HL-60 (cell line): ENCODE measurements around the gene CACNG6.

Source experiments
- GABPA ChIP-seq: IDR thresholded peaks from 2 replicates; pipeline ENCODE4 v1.6.1; 2012; ENCODE audit warnings: low read depth
- POLR2AphosphoS5 ChIP-seq: IDR thresholded peaks from 2 replicates; pipeline ENCODE4 v1.6.1; 2012; ENCODE audit warnings: low read depth
- REST ChIP-seq: IDR thresholded peaks from 2 replicates; pipeline ENCODE4 v1.6.1; 2012; ENCODE audit warnings: low read depth; ENCODE audit not compliant: insufficient replicate concordance
- SPI1 ChIP-seq: IDR thresholded peaks from 2 replicates; pipeline ENCODE4 v1.6.1; 2012; ENCODE audit warnings: low read depth, mild to moderate bottlenecking, borderline replicate concordance
- TF ChIP-seq, protein P1 (sequence below): IDR thresholded peaks from one replicate; pipeline ENCODE4 v1.5.1; 2011; ENCODE audit warnings: low read length, control low read depth, inconsistent platforms; ENCODE audit not compliant: insufficient read depth

DNA sequence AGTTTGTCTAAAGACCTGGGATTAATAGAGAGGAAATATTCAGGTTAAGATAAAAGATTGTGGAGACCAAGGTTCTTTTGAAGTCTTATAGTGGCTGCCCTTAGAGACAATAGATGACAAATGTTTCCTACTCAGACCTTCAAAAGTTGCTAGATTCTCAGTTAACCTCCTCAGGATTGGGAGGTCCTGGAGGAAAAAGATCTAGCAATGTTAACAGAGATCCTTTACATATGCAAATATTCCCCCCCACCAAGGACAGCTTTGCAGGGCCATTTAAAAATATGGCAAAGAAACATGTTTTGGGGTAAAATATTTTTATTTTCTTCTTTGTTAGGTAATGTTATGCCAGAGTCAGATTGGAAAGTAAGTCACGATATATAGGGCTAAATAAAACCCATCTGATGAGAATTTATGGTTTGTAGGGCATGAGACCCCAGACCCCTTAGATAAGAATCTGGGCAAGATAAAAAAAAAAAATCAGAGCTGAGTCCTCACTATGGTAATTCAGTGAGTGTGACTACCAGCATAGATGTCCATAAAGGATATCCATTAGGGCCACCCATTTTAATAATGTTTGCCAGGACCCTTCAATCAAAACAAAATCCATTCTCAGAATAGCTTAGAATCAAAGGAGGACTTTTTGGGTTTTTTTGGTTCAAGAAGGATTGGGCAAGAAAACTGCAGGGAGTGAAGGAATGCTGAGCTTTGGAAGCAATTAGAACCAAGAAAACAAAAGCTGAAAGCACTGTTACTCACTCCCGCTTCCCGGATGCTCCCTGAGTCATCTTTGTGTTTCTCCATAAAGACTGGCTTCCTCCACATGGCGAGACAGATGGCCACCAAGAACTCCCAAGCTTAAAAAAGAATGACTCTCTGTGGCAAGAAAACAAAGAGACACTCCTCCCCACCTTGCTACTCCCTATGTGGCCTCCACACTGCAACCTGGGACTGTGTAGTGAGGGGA is 44.1 kb downstream of the CACNG6 start:
- TF ChIP-seq, protein P1, sequence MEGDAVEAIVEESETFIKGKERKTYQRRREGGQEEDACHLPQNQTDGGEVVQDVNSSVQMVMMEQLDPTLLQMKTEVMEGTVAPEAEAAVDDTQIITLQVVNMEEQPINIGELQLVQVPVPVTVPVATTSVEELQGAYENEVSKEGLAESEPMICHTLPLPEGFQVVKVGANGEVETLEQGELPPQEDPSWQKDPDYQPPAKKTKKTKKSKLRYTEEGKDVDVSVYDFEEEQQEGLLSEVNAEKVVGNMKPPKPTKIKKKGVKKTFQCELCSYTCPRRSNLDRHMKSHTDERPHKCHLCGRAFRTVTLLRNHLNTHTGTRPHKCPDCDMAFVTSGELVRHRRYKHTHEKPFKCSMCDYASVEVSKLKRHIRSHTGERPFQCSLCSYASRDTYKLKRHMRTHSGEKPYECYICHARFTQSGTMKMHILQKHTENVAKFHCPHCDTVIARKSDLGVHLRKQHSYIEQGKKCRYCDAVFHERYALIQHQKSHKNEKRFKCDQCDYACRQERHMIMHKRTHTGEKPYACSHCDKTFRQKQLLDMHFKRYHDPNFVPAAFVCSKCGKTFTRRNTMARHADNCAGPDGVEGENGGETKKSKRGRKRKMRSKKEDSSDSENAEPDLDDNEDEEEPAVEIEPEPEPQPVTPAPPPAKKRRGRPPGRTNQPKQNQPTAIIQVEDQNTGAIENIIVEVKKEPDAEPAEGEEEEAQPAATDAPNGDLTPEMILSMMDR: no peak
- TF ChIP-seq POLR2AphosphoS5 (no peak), REST (no peak), GABPA (no peak), SPI1 (no peak)
